ENCODE measurements around the gene SV2B. TPM values are rescaled to one million over a fixed set of nuclear protein-coding genes. Genes with fewer than 3 reads are reported as not detected.

SV2B gene
- total RNA-seq, 1 experiment from 2014 or later = not detected

GRCh38 chr15:91222052-91222451 lies 122.0 kb downstream of the SV2B start:
- POLR2A ChIA-PET = no interaction called here
- RAD21 ChIA-PET (ENCODE audit: low non-redundant PET in 1 of 2, low total read pairs in 2 of 2, uncharacterized antibody in 2 of 2, unreplicated experiment in 2 of 2) = no interaction called here
- CTCF ChIA-PET = no interaction called here
- H3K79me2 ChIP-seq (ENCODE audit: insufficient read depth, low read length) = no peaks in the 10 kb centered on the region
- no peaks in the 10 kb centered on the region for H4K20me1 ChIP-seq (ENCODE audit: insufficient read depth)
- intact Hi-C loops (cut with micrococcal nuclease) = no loop called here
- DNase-seq (ENCODE audit: low read depth, low spot score) (no peak), ATAC-seq (no peak)
- peaks cover 15% of the 10 kb centered on the region for H3K27me3 ChIP-seq (ENCODE audit: insufficient read depth, low read length)
- H3K36me3 ChIP-seq (ENCODE audit: control insufficient read depth in 1 of 2, insufficient read depth in 2 of 2, low read length in 2 of 2) = no peaks in the 10 kb centered on the region
- no peaks in the 10 kb centered on the region for H3K9me2 ChIP-seq (ENCODE audit: insufficient read depth)
- no peak overlapping the region for H3K4me2 ChIP-seq (ENCODE audit: low read length)
- TF ChIP-seq RAD21 (IDR thresholded peaks at IDR 0.05; ENCODE audit: low read depth) (no peak), POLR2AphosphoS5 (IDR thresholded peaks at IDR 0.05; ENCODE audit: low read depth, low read length) (no peak), CTCF (IDR thresholded peaks at IDR 0.05 in 2 of 3, conservative IDR thresholded peaks at IDR 0.05 in 1 of 3; ENCODE audit: borderline replicate concordance in 1 of 3, insufficient read depth in 1 of 3, low read depth in 2 of 3, low read length in 2 of 3) (no peak), SP1 (IDR thresholded peaks at IDR 0.05; ENCODE audit: low read depth) (no peak), ELF1 (IDR thresholded peaks at IDR 0.05; ENCODE audit: borderline replicate concordance, low read depth) (no peak), CEBPB (IDR thresholded peaks at IDR 0.05; ENCODE audit: low read depth) (no peak), CBX3 (IDR thresholded peaks at IDR 0.05; ENCODE audit: low read depth) (no peak), EZH2 (IDR thresholded peaks at IDR 0.05) (no peak)
- TF ChIP-seq, protein P1, sequence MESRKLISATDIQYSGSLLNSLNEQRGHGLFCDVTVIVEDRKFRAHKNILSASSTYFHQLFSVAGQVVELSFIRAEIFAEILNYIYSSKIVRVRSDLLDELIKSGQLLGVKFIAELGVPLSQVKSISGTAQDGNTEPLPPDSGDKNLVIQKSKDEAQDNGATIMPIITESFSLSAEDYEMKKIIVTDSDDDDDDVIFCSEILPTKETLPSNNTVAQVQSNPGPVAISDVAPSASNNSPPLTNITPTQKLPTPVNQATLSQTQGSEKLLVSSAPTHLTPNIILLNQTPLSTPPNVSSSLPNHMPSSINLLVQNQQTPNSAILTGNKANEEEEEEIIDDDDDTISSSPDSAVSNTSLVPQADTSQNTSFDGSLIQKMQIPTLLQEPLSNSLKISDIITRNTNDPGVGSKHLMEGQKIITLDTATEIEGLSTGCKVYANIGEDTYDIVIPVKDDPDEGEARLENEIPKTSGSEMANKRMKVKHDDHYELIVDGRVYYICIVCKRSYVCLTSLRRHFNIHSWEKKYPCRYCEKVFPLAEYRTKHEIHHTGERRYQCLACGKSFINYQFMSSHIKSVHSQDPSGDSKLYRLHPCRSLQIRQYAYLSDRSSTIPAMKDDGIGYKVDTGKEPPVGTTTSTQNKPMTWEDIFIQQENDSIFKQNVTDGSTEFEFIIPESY (IDR thresholded peaks at IDR 0.05; ENCODE audit: extremely low read depth, insufficient replicate concordance, low read length) = no peak
- TF ChIP-seq, protein P2, sequence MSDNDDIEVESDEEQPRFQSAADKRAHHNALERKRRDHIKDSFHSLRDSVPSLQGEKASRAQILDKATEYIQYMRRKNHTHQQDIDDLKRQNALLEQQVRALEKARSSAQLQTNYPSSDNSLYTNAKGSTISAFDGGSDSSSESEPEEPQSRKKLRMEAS (IDR thresholded peaks at IDR 0.05) = no peak
- no peaks in the 10 kb centered on the region for H3K9me3 ChIP-seq (ENCODE audit: control insufficient read depth in 1 of 2, insufficient read depth in 1 of 2, low read depth in 1 of 2, low read length in 2 of 2)
- no peak overlapping the region for H3K27ac ChIP-seq (ENCODE audit: low read depth, low read length)
- no peak overlapping the region for H3K9ac ChIP-seq (ENCODE audit: low read length)
- no TSS peak for BruUV-seq (replicated peaks)
- no peak overlapping the region for H3K4me3 ChIP-seq (replicated peaks in 1 of 2; ENCODE audit: low read depth in 1 of 2, low read length in 2 of 2)
- no peaks in the 10 kb centered on the region for H3K4me1 ChIP-seq (ENCODE audit: control insufficient read depth in 1 of 2, insufficient read depth in 2 of 2, low read length in 2 of 2)
- H2AFZ ChIP-seq (ENCODE audit: low read depth, low read length, poor library complexity, severe bottlenecking) = no peak overlapping the region
